Activated CD8-positive, alpha-beta memory T cell treated with anti-CD3 and anti-CD28 coated beads, Interleukin-2, amount 50 U/mL, for 4 hours (primary cell): ENCODE data around the gene CCDC197.

ENCODE experiments used
- DNase-seq: peaks from one replicate; pipeline ENCODE4 v3.0.0-alpha.2; 2020

Gene CCDC197

GRCh38 chr14:93980456-93981201, 16.5 kb upstream of the CCDC197 start:
- DNase-seq: no peak

GRCh38 chr14:93981316-93982229, 15.5 kb upstream of the CCDC197 start:
- DNase-seq: no peak

GRCh38 chr14:93982230-93983007, 14.7 kb upstream of the CCDC197 start:
- DNase-seq: no peak

GRCh38 chr14:93984070-93984469, 13.0 kb upstream of the CCDC197 start:
- DNase-seq: no peak

GRCh38 chr14:93984987-93985410, 12.1 kb upstream of the CCDC197 start:
- no peak for DNase-seq

GRCh38 chr14:93986955-93987354, 10.1 kb upstream of the CCDC197 start:
- DNase-seq: no peak

- DNase-seq: no peak
These were observed 9.7 kb upstream of the CCDC197 start for GRCh38 chr14:93987376-93987775.

GRCh38 chr14:93987815-93988476, 9.2 kb upstream of the CCDC197 start:
- DNase-seq: no peak

- DNase-seq: no peak
These were observed 7.2 kb upstream of the CCDC197 start for GRCh38 chr14:93989939-93990338.

- no peak for DNase-seq
These were observed 5.9 kb upstream of the CCDC197 start for GRCh38 chr14:93991212-93991611.

- no peak for DNase-seq
These were observed 5.5 kb upstream of the CCDC197 start for GRCh38 chr14:93991649-93992048.

GRCh38 chr14:93993382-93993781, 3.7 kb upstream of the CCDC197 start:
- DNase-seq: no peak

- peak; percentile 63 for DNase-seq
These were observed 2.0 kb upstream of the CCDC197 start for GRCh38 chr14:93994919-93995682.

GRCh38 chr14:93996130-93996695, 888 bp upstream of the CCDC197 start:
- no peak for DNase-seq

- DNase-seq: no peak
These were observed 1.1 kb downstream of the CCDC197 start for GRCh38 chr14:93997916-93998870.

- no peak for DNase-seq
These were observed 1.8 kb downstream of the CCDC197 start for GRCh38 chr14:93998871-93999403.

GRCh38 chr14:93999573-93999972, 2.5 kb downstream of the CCDC197 start:
- DNase-seq: no peak

GRCh38 chr14:94000267-94000666, 3.2 kb downstream of the CCDC197 start:
- DNase-seq: no peak

- DNase-seq: no peak
These were observed 3.9 kb downstream of the CCDC197 start for GRCh38 chr14:94001016-94001415.
